SJCRH30 (cell line): Measurements from ENCODE around the gene COL13A1. TPM values are rescaled to one million over a fixed set of nuclear protein-coding genes. Genes with fewer than 3 reads are reported as not detected.

Experiments
- DNase-seq, 2 experiments: peaks; one replicate each; pipeline ENCODE4 v3.0.0-alpha.2; 2015 to 2020
- H3K27ac ChIP-seq: fragments of 250-450 bp; sonication (Bioruptor Pico); 2 replicates; pipeline ENCODE4 v1.5.1; 2020; ENCODE audit warnings: mild to moderate bottlenecking, moderate library complexity
- H3K27me3 ChIP-seq: fragments of 250-450 bp; sonication (Bioruptor Pico); 2 replicates; pipeline ENCODE4 v1.5.1; 2020; ENCODE audit warnings: mild to moderate bottlenecking, moderate library complexity
- H3K36me3 ChIP-seq: fragments of 250-450 bp; sonication (Bioruptor Pico); 2 replicates; pipeline ENCODE4 v1.5.1; 2020; ENCODE audit warnings: mild to moderate bottlenecking, moderate library complexity
- H3K4me1 ChIP-seq: fragments of 250-450 bp; sonication (Bioruptor Pico); 2 replicates; pipeline ENCODE4 v1.5.1; 2020; ENCODE audit warnings: mild to moderate bottlenecking, moderate library complexity
- H3K4me3 ChIP-seq: fragments of 250-450 bp; sonication (Bioruptor Pico); 2 replicates; pipeline ENCODE4 v1.5.1; 2020; ENCODE audit warnings: mild to moderate bottlenecking, moderate library complexity
- H3K9me3 ChIP-seq: fragments of 250-450 bp; sonication (Bioruptor Pico); replicated peaks from 2 replicates; pipeline ENCODE4 v1.5.1; 2020; ENCODE audit warnings: mild to moderate bottlenecking, moderate library complexity
- total RNA-seq: library from RNA; depleted of rRNA; stranded (reverse); fragments of >200 nt; shearing (Covaris generic); gene quantifications from 2 replicates; pipeline ENCODE4 v1.2.3, GENCODE V29; 2014

The COL13A1 gene
- total RNA-seq, 1 experiment from 2014 or later, result 0.26 TPM

- Histone ChIP-seq H3K36me3 (no peaks in the 10 kb centered on the region), H3K4me1 (no peaks in the 10 kb centered on the region), H3K4me3 (no peak overlapping the region), H3K27me3 (no peaks in the 10 kb centered on the region), H3K27ac (no peak overlapping the region), H3K9me3 (no peaks in the 10 kb centered on the region)
- no peak for DNase-seq
Observed at GRCh38 chr10:69959911-69960310, 158.2 kb downstream of the COL13A1 start.

GRCh38 chr10:69960606-69960987 lies 158.9 kb downstream of the COL13A1 start:
- Histone ChIP-seq H3K4me1 (no peaks in the 10 kb centered on the region), H3K36me3 (no peaks in the 10 kb centered on the region), H3K4me3 (no peak overlapping the region), H3K27ac (no peak overlapping the region), H3K9me3 (no peaks in the 10 kb centered on the region), H3K27me3 (no peaks in the 10 kb centered on the region)
- no peak for DNase-seq

DNA sequence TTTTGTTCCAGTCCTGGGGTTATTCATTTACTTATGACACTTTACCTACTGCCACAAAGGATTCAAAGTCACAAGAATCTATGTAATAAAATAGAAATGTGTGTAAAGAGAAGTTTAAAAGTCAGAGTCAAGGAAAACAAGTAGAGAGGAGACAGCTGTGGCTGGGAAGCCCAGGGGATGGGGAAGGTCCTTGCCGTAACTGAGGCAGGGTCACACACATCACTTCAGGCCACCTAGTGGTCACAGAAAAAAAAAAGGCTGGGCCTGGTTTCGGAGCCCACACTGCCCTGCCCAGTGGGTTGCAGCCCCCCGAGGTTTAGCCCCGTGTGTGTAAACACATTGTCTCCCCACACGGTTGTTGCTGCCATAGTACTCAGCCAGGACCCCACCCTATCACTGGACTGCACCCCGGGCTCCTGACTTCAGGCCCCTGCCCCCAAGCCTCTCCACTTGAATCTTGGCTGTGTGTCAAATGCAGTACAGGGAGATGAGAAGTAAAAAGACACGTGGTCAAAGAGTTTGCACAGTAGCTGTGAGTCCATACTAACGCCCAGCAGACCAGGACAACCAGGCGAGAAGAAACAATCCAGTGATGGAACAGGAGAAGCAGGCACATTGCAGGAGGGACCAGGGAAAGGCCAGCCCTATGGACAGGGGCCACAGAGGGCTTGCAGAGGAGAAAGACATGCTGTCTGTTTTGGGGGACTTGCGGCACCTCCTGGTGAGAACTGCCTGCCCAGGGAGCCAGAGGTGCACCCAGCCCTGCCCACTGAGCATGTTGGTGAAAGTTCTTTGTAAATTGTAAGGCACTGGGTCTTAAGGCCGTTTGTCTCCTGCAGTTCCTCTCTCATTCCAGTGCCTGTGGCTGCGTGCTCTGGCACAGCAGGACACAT lies 159.5 kb downstream of the COL13A1 start:
- Histone ChIP-seq H3K27ac (no peak overlapping the region), H3K27me3 (no peaks in the 10 kb centered on the region), H3K4me3 (no peak overlapping the region), H3K36me3 (no peaks in the 10 kb centered on the region), H3K4me1 (no peaks in the 10 kb centered on the region), H3K9me3 (no peaks in the 10 kb centered on the region)
- DNase-seq, result peak in 1 of 2 experiments; percentile 28

GRCh38 chr10:69961881-69962745 lies 160.4 kb downstream of the COL13A1 start:
- Histone ChIP-seq H3K4me3 (no peak overlapping the region), H3K9me3 (no peaks in the 10 kb centered on the region), H3K36me3 (no peaks in the 10 kb centered on the region), H3K27ac (no peak overlapping the region), H3K27me3 (no peaks in the 10 kb centered on the region), H3K4me1 (no peaks in the 10 kb centered on the region)
- peak; percentile 16 for DNase-seq

- DNase-seq, result no peak
- H3K27ac ChIP-seq, result no peak overlapping the region
Observed at GRCh38 chr10:69962746-69963135, 161.0 kb downstream of the COL13A1 start.

DNA sequence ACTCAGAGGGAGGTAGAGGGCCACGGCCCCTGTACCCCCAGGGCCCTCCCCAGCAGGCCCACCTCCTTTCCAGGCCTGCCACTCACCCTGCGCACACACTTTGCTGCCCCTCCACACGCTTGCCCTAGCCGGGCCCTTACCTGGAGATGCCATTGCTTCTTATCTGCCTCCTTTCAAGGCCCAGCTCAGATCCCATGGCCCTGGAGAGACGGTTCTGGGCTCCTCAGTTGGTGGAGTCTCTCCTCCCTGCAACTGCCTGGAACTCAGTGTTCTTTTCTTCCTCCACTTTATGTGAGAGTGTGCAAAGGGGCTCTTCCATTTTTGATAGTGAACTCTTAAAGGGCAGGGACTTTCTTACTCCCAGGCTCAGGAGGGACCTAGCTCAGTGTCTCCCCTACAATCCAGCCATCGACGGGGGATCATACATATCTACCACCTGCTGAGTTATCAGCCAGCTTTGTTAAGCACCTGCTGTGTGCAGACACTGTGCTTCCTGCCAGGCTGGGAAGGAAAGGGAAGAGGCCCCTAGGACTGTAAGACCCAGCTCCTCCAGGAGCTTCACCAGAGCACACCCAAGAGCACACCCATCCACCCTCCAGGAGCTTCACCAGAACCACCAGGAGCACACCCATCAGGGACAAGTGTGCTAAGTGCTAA lies 161.6 kb downstream of the COL13A1 start:
- H3K27ac ChIP-seq, result no peak overlapping the region
- no peak for DNase-seq
- no peaks in the 10 kb centered on the region for H3K9me3 ChIP-seq
- H3K4me3 ChIP-seq, result no peak overlapping the region
- no peaks in the 10 kb centered on the region for H3K4me1 ChIP-seq
- H3K27me3 ChIP-seq, result no peaks in the 10 kb centered on the region
- no peaks in the 10 kb centered on the region for H3K36me3 ChIP-seq

More at GRCh38 chr10:69962746-69963135, 161.0 kb downstream of the COL13A1 start:
- Histone ChIP-seq H3K27me3 (no peaks in the 10 kb centered on the region), H3K36me3 (no peaks in the 10 kb centered on the region), H3K4me3 (no peak overlapping the region), H3K9me3 (no peaks in the 10 kb centered on the region), H3K4me1 (no peaks in the 10 kb centered on the region)

DNA sequence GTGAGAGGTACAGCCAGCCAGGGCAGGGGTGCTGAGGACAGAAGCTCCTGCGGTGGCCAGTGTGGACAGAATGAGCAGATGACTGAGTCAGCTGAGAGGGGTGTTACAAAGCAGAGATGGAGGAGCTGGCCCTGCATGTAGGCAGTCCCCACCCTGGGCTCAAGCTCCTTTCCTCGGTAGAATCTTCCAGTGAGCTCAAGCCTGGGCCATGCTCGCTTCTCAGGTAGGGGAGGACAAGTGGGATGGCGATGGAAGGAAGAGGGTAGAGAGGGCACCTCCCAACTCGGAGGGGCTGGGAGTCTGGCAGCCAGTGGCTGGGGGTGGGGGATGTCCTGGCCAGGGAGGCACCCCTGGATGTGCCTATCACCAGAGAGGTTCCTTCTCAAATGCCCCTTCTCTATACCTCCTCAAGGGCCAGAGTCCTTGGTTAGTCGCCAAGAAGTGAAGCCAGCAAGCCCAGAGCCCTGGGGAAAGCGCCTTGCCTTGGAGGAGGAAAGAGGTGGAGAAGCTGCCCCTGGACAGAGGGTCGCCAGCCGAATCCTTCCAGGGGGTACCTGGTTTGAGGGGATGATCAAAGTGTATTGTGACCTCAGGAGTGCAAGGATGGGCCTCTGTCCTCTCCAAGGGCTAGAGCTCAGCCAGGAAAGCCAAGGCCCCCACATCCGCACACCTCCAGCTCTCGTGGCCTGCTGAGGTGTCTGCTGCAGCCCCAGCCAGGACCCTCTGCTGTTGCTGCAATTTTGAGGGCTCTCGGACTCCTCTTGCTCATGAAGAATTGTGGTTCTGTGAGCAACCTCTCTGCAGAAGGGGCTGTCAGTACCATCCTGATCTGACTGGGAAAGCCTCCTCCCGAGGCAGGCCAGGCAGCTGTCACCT lies 162.4 kb downstream of the COL13A1 start:
- DNase-seq, result no peak
- H3K27ac ChIP-seq, result no peak overlapping the region
- H3K4me1 ChIP-seq, result no peaks in the 10 kb centered on the region
- H3K27me3 ChIP-seq, result no peaks in the 10 kb centered on the region
- H3K9me3 ChIP-seq, result no peaks in the 10 kb centered on the region
- no peaks in the 10 kb centered on the region for H3K36me3 ChIP-seq
- H3K4me3 ChIP-seq, result no peak overlapping the region

GRCh38 chr10:69965086-69965485 lies 163.4 kb downstream of the COL13A1 start:
- no peak overlapping the region for H3K27ac ChIP-seq
- H3K27me3 ChIP-seq, result no peaks in the 10 kb centered on the region
- DNase-seq, result no peak
- H3K9me3 ChIP-seq, result no peaks in the 10 kb centered on the region
- no peaks in the 10 kb centered on the region for H3K36me3 ChIP-seq
- no peak overlapping the region for H3K4me3 ChIP-seq
- H3K4me1 ChIP-seq, result no peaks in the 10 kb centered on the region

GRCh38 chr10:69965919-69966662 lies 164.4 kb downstream of the COL13A1 start:
- Histone ChIP-seq H3K36me3 (no peaks in the 10 kb centered on the region), H3K4me1 (no peaks in the 10 kb centered on the region), H3K4me3 (no peak overlapping the region), H3K27ac (no peak overlapping the region), H3K9me3 (no peaks in the 10 kb centered on the region), H3K27me3 (no peaks in the 10 kb centered on the region)
- DNase-seq, result no peak

DNA sequence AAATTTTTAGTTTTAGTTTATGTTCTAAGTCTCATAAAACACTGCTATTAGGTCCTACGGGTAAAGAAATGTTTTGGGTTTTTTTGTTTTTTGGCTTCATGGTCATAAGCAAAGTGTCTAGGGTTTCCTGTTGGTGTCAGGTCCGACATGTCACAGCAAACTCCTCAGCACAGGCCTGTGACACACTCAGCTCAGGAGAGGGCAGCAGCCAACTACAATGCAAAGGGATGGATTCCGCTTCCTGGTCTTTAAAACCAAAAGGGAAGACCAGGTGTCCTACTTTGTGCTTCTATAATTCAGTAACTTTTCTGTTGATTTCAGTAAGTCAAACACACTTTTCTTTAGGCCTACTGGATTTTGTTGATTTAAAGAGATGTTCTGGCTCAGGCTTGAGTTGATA lies 167.1 kb downstream of the COL13A1 start:
- Histone ChIP-seq H3K27ac (no peak overlapping the region), H3K4me1 (no peaks in the 10 kb centered on the region), H3K4me3 (no peak overlapping the region), H3K36me3 (no peaks in the 10 kb centered on the region), H3K27me3 (no peaks in the 10 kb centered on the region), H3K9me3 (no peaks in the 10 kb centered on the region)
- DNase-seq, result peak in 1 of 2 experiments; percentile 25

DNA sequence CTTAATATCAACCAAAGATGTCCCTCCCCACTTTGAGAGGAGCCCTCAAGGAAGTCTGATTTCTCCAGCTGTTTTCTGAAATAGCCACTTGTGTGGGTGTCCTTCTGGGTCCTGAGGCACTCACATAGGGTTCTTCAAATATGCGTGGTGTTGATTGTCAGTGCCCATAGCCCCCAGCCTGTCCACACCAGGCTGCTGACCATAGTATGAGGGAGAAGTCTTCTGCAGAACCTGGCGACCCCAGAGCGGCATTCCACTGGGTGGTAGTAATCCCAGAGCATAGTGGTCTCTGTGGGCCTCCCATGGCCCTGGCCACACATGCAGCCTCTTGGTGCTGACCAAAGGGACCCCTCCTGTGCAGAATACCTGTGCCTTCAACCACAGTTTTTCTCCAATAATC lies 168.3 kb downstream of the COL13A1 start:
- no peaks in the 10 kb centered on the region for H3K27me3 ChIP-seq

GRCh38 chr10:69972981-69973397 lies 171.3 kb downstream of the COL13A1 start:
- Histone ChIP-seq H3K9me3 (no peaks in the 10 kb centered on the region), H3K4me3 (no peak overlapping the region), H3K27ac (no peak overlapping the region), H3K4me1 (no peaks in the 10 kb centered on the region), H3K36me3 (no peaks in the 10 kb centered on the region), H3K27me3 (no peaks in the 10 kb centered on the region)
- DNase-seq, result no peak

More for the DNA sequence above, 168.3 kb downstream of the COL13A1 start:
- H3K9me3 ChIP-seq, result no peaks in the 10 kb centered on the region
- H3K4me1 ChIP-seq, result no peaks in the 10 kb centered on the region
- no peak overlapping the region for H3K4me3 ChIP-seq
- H3K36me3 ChIP-seq, result no peaks in the 10 kb centered on the region
- no peak overlapping the region for H3K27ac ChIP-seq
- DNase-seq, result no peak

- Histone ChIP-seq H3K27ac (no peak overlapping the region), H3K36me3 (no peaks in the 10 kb centered on the region), H3K4me1 (no peaks in the 10 kb centered on the region), H3K9me3 (no peaks in the 10 kb centered on the region), H3K4me3 (no peak overlapping the region), H3K27me3 (no peaks in the 10 kb centered on the region)
- no peak for DNase-seq
Observed at GRCh38 chr10:69973678-69974077, 172.0 kb downstream of the COL13A1 start.
